SHP77 (cell line): Measurements from ENCODE around the gene TMEM63C.

Source experiments
- DNase-seq, 2 experiments: peaks; one replicate each; lab custom pipeline; 2025; lab: John Stamatoyannopoulos, UW

TMEM63C gene

GRCh38 chr14:77221241-77221871 lies 39.8 kb downstream of the TMEM63C start:
- DNase-seq, result no peak

- DNase-seq, result no peak
Measured at GRCh38 chr14:77222546-77223225, 41.1 kb downstream of the TMEM63C start.

GRCh38 chr14:77224212-77224611 lies 42.6 kb downstream of the TMEM63C start:
- DNase-seq, result no peak

GRCh38 chr14:77225254-77225653 lies 43.7 kb downstream of the TMEM63C start:
- DNase-seq, result no peak

GRCh38 chr14:77225892-77226557 lies 44.4 kb downstream of the TMEM63C start:
- DNase-seq, result no peak

- no peak for DNase-seq
Measured at GRCh38 chr14:77228056-77228455, 46.5 kb downstream of the TMEM63C start.

GRCh38 chr14:77230914-77231313 lies 49.3 kb downstream of the TMEM63C start:
- no peak for DNase-seq

- DNase-seq, result no peak
Measured at GRCh38 chr14:77231721-77232120, 50.1 kb downstream of the TMEM63C start.

- DNase-seq, result no peak
Measured at GRCh38 chr14:77236814-77237213, 55.2 kb downstream of the TMEM63C start.

GRCh38 chr14:77238356-77238755 lies 56.8 kb downstream of the TMEM63C start:
- no peak for DNase-seq

- DNase-seq, result no peak
Measured at GRCh38 chr14:77238996-77239395, 57.4 kb downstream of the TMEM63C start.

GRCh38 chr14:77239412-77239811 lies 57.8 kb downstream of the TMEM63C start:
- DNase-seq, result no peak

GRCh38 chr14:77240336-77240915 lies 58.8 kb downstream of the TMEM63C start:
- DNase-seq, result no peak

- no peak for DNase-seq
Measured at GRCh38 chr14:77241955-77242354, 60.4 kb downstream of the TMEM63C start.

- DNase-seq, result no peak
Measured at GRCh38 chr14:77242752-77243151, 61.2 kb downstream of the TMEM63C start.

- DNase-seq, result no peak
Measured at GRCh38 chr14:77243853-77244252, 62.3 kb downstream of the TMEM63C start.

- DNase-seq, result no peak
Measured at GRCh38 chr14:77245820-77246219, 64.2 kb downstream of the TMEM63C start.

- DNase-seq, result no peak
Measured at GRCh38 chr14:77246784-77247183, 65.2 kb downstream of the TMEM63C start.

GRCh38 chr14:77248666-77249065 lies 67.1 kb downstream of the TMEM63C start:
- no peak for DNase-seq

- no peak for DNase-seq
Measured at GRCh38 chr14:77249286-77249685, 67.7 kb downstream of the TMEM63C start.

GRCh38 chr14:77250927-77251326 lies 69.3 kb downstream of the TMEM63C start:
- no peak for DNase-seq

- no peak for DNase-seq
Measured at GRCh38 chr14:77251870-77252269, 70.3 kb downstream of the TMEM63C start.
